22Rv1 (cell line): ENCODE measurements around the gene CBX6.

ENCODE experiments used
- CTCF ChIP-seq: fragments of 450-650 bp; IDR thresholded peaks from 2 replicates; pipeline ENCODE4 v1.5.1; 2017; ENCODE audit warnings: mild to moderate bottlenecking
- ZFX ChIP-seq: fragments of 450-650 bp; IDR thresholded peaks from 2 replicates; pipeline ENCODE4 v1.6.1; 2017; ENCODE audit warnings: antibody characterized with exemption, borderline replicate concordance

GRCh38 chr22:38841635-38842034 lies 30.4 kb downstream of the CBX6 start:
- TF ChIP-seq CTCF (no peak), ZFX (no peak)
